OCI-LY1 (cell line): ENCODE measurements around the gene CARD11.

Source experiments
- EZH2 ChIP-seq: fragments of 200-600 bp; sonication (generic), shearing (Covaris generic); IDR thresholded peaks from 2 replicates; pipeline ENCODE4 v1.8.0; 2017; ENCODE audit warnings: borderline replicate concordance, mixed run types, mild to moderate bottlenecking, antibody characterized with exemption, low read length, moderate library complexity, mixed read lengths
- TF ChIP-seq, protein P1 (sequence below): fragments of 200-600 bp; sonication (generic), shearing (Covaris generic); IDR thresholded peaks from 2 replicates; pipeline ENCODE4 v1.5.1; 2017; ENCODE audit warnings: mild to moderate bottlenecking, antibody characterized with exemption, low read length, moderate library complexity, mixed read lengths

DNA sequence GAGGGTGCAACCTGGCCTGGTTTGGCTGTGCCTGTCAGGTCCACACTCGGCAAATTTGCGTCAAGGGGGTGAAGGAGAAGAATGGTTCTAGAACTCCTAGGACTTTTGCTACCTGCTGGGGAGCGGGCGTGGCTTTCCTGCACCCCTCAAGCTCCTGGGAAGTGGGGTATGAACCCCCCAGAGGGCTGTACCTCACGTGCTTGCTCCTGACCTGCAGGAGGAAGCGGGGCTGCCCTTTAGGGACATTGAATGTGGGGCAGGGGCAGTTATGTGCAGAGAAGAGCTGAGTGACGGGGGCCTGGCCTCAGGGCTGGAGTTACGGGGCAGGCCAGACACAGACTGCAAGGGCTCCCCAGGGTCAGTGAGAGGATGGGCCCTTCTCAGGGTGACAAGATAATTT lies 138.2 kb downstream of the CARD11 start:
- no peak for TF ChIP-seq EZH2
- TF ChIP-seq, protein P1, sequence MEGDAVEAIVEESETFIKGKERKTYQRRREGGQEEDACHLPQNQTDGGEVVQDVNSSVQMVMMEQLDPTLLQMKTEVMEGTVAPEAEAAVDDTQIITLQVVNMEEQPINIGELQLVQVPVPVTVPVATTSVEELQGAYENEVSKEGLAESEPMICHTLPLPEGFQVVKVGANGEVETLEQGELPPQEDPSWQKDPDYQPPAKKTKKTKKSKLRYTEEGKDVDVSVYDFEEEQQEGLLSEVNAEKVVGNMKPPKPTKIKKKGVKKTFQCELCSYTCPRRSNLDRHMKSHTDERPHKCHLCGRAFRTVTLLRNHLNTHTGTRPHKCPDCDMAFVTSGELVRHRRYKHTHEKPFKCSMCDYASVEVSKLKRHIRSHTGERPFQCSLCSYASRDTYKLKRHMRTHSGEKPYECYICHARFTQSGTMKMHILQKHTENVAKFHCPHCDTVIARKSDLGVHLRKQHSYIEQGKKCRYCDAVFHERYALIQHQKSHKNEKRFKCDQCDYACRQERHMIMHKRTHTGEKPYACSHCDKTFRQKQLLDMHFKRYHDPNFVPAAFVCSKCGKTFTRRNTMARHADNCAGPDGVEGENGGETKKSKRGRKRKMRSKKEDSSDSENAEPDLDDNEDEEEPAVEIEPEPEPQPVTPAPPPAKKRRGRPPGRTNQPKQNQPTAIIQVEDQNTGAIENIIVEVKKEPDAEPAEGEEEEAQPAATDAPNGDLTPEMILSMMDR = no peak
